KOPT-K1 (cell line): Measurements from ENCODE around the gene DCUN1D4.

ENCODE experiments used
- H3K27ac ChIP-seq: fragments of 200-600 bp; sonication (generic); 2 replicates; pipeline ENCODE4 v1.5.1; 2016; ENCODE audit warnings: antibody characterized with exemption, mild to moderate bottlenecking, low read depth, low read length; ENCODE audit not compliant: poor library complexity, severe bottlenecking
- H3K36me3 ChIP-seq: fragments of 200-600 bp; sonication (generic); 2 replicates; pipeline ENCODE4 v1.5.1; 2017; ENCODE audit warnings: antibody characterized with exemption, mild to moderate bottlenecking, low read length, moderate library complexity; ENCODE audit not compliant: insufficient read depth
- H3K9me3 ChIP-seq: fragments of 200-600 bp; sonication (generic); 2 replicates; pipeline ENCODE4 v1.5.1; 2017; ENCODE audit warnings: antibody characterized with exemption, low read length, mild to moderate bottlenecking; ENCODE audit not compliant: insufficient read depth, poor library complexity, severe bottlenecking

The DCUN1D4 gene

DNA sequence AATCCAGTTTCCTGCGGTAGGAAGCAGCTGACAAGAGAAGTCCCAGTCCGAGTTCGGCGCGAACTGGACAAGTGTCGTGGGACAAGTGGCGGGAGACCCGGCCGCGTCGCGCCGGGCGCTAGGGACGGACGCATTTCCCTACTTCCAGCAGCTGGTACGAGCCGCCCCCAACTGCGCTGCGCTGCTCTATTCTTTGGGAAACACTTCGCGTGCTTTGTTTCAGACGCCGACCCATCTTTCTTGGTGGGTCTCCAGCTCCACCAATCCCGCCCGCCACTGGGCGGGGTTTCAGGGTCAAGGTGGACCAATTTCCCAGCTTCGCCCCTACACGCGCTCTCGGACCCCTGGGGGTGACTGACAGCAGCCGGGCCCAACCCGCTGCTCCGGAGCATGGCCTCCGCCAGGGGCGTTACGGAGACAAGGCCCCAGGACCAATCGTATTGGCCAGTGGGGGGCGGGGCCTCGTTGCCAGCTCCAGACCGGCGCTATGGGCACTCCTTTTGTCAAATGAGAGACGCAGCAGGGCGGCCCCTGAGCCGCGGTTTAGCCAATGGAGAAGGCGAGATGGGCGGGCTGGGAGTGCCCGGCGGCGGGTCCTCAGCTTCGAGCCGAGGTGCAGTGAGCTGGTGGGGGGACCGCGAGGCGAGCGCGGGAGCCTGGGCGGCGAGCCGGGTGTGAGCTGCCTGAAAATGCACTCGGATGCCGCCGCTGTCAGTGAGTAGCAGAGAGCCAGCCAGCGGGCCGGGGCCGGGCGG is at the start of gene DCUN1D4:
DCUN1D4 (plus strand) TSS at position 600 of the 755 bp plus-strand sequence; CDS start at position 690, 90 bp downstream.
- Histone ChIP-seq H3K9me3 (no peaks in the 10 kb centered on the region), H3K27ac (peak within 1 kb of the TSS; percentile 53), H3K36me3 (no peaks in the 10 kb centered on the region)

- Histone ChIP-seq H3K9me3 (peaks cover 19% of the 10 kb centered on the region), H3K27ac (no peak overlapping the region), H3K36me3 (no peaks in the 10 kb centered on the region)
Measured at GRCh38 chr4:51820443-51821234, 22.3 kb upstream of the DCUN1D4 start.

GRCh38 chr4:51825341-51825740 is 17.6 kb upstream of the DCUN1D4 start:
- Histone ChIP-seq H3K36me3 (no peaks in the 10 kb centered on the region), H3K27ac (no peak overlapping the region), H3K9me3 (peaks cover 3% of the 10 kb centered on the region)

GRCh38 chr4:51830156-51830720 is 12.7 kb upstream of the DCUN1D4 start:
- H3K9me3 ChIP-seq = no peaks in the 10 kb centered on the region
- no peaks in the 10 kb centered on the region for H3K36me3 ChIP-seq
- H3K27ac ChIP-seq = no peak overlapping the region

DNA sequence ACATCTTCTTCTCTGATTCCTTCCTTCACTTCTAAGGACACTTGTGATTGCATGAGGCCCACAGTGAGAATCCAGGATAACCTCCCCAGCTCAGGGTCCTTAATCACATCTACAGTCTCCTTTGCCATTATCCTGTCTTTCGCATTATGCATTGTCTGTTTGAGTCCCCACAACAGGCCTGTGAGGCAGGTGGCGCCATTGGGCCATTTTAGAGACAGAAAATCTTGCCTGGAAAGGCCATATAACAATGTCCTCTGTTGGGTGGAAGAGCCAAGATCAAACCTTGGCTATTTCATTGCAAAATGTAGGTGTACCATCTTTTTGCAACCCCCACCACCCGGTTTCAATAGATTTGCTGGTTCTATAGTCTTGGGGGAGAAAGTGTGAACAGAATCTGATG is 11.8 kb upstream of the DCUN1D4 start:
- Histone ChIP-seq H3K27ac (no peak overlapping the region), H3K36me3 (no peaks in the 10 kb centered on the region), H3K9me3 (no peaks in the 10 kb centered on the region)

- Histone ChIP-seq H3K36me3 (no peaks in the 10 kb centered on the region), H3K9me3 (no peaks in the 10 kb centered on the region), H3K27ac (no peak overlapping the region)
Measured at GRCh38 chr4:51833236-51833635, 9.7 kb upstream of the DCUN1D4 start.

GRCh38 chr4:51835079-51835478 is 7.9 kb upstream of the DCUN1D4 start:
- Histone ChIP-seq H3K27ac (no peak overlapping the region), H3K9me3 (no peaks in the 10 kb centered on the region), H3K36me3 (no peaks in the 10 kb centered on the region)

DNA sequence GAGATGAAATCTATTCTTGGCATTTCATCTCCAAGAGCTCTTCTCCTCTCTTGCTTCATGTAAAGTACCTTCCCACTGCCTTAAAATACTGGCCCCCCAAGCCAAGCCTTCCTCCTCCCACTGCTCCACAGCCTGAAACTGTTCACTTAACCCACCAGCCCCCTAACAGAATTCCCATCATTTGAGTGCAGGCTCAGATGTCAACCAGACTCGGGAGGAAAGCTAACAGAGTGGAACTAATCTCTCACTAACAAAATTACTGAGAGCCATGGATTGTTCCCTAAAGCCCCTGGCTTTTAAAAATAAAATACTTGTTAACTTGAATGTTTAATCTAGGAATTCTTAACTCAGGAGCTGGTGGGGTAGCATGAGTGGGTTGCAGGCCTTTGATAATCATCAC is 7.1 kb upstream of the DCUN1D4 start:
- H3K27ac ChIP-seq = no peak overlapping the region
- H3K9me3 ChIP-seq = no peaks in the 10 kb centered on the region
- no peaks in the 10 kb centered on the region for H3K36me3 ChIP-seq

- Histone ChIP-seq H3K9me3 (no peaks in the 10 kb centered on the region), H3K36me3 (no peaks in the 10 kb centered on the region), H3K27ac (no peak overlapping the region)
Measured at GRCh38 chr4:51836549-51836948, 6.4 kb upstream of the DCUN1D4 start.

GRCh38 chr4:51840781-51841180 is 2.2 kb upstream of the DCUN1D4 start:
- Histone ChIP-seq H3K27ac (no peak overlapping the region), H3K36me3 (no peaks in the 10 kb centered on the region), H3K9me3 (no peaks in the 10 kb centered on the region)

- H3K9me3 ChIP-seq = no peaks in the 10 kb centered on the region
- peak overlapping the region; percentile 16 for H3K27ac ChIP-seq
- H3K36me3 ChIP-seq = no peaks in the 10 kb centered on the region
Measured at GRCh38 chr4:51842167-51842553, 793 bp upstream of the DCUN1D4 start.

DNA sequence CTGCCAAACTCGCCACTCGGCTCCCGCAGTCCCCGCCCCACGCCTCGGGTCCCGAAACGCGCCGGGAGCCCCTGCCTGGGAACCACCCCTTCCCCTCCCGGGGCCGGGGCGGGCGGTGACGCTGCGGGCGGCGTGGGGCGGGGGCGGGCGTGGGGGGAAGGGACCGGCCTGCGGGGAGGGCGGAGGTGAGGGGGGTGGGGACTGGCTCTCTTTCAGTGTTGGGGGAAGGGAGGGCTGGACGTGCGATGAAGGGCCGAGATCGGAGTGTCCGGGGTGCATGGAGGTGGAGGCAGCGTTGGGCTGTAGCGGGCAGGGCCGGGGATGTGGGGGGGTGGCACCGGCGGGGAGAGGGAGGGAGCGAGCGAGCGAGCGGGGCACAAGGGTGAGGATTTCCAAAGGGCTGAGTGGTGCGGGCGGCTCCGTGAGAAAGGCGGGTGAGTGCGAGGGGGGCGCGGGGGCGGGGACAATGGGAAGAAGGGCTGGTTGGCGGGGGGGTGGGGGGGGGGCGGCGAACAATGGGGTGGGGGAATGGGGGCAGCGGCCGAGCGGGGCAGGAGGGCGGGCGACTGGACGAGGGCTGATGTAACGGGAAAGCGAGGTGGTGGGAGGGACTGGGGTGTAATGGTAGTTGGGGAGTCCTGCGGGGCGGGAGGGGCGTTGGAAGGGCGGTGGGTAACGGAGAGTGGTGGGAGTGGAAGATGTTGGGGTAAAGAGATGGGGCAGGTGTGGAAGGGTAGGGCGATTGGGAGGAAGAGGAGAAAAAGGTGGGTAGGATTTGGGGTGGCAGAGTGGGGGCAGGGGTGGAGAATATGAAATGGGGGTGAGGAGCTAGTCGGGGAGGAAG is 578 bp downstream of the DCUN1D4 start:
- peak overlapping the region; percentile 53 for H3K27ac ChIP-seq
- no peaks in the 10 kb centered on the region for H3K9me3 ChIP-seq
- peaks cover under 1% of the 10 kb centered on the region; the same call in 1 of the 2 replicates for H3K36me3 ChIP-seq

DNA sequence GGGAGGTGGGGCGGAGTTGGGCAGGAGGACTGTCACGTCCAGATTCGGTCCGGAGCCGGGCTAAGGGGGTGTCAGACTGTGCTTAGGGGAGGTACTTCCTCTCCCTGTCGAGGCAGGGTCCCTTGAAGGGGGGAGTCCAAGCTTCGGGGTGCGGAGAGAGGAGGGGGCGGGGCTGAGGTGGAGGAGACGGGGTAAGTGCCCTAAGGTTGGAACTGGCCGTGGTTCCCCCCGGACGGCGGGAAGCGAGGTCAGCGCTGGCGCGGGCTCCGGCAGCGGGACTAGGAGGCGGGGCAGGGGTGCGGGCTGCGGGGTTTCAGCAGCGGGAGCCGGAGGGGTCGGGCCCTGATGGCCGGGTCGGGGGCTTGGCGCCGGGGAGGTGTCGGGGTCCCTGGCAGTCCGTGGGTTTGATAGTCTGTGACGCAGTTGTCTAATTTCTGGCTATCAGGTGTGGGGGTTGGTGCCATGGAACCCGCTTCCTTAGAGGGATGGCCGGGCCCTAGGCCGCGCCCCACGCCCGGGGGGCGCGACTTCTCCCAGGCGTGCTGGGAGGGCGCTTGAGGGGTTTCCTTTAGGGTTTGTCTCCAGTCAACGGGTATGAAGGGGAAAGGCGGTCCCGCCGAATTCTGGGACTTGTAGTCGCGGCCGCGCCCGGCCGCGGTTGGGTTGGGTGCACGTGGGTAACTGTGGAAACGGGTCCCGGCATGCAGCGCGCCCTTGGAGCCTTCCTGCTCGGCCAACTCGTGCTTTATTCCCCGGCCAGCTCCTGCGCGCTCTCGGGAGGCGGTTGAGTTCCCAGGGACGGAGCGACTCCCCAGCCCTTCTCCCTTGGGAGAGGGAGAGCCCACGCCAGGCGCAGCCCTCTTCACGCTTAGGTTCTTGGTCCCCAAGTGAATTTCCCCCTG is 1.5 kb downstream of the DCUN1D4 start:
- Histone ChIP-seq H3K27ac (peak overlapping the region; percentile 53), H3K9me3 (no peaks in the 10 kb centered on the region), H3K36me3 (peaks cover 6% of the 10 kb centered on the region; the same call in 1 of the 2 replicates)

- Histone ChIP-seq H3K36me3 (peaks cover 6% of the 10 kb centered on the region; the same call in 1 of the 2 replicates), H3K27ac (peak overlapping the region; percentile 53), H3K9me3 (no peaks in the 10 kb centered on the region)
Measured at GRCh38 chr4:51845055-51845426, 2.1 kb downstream of the DCUN1D4 start.
